Neural progenitor cell (in vitro differentiated cells): Measurements from ENCODE around the gene LARP6. TPM values are rescaled to one million over a fixed set of nuclear protein-coding genes. Genes with fewer than 3 reads are reported as not detected.

ENCODE experiments used
- DNase-seq: peaks from one replicate; pipeline ENCODE4 v3.0.0-alpha.2; 2016; ENCODE audit warnings: low spot score
- H2AFZ ChIP-seq: fragments of 200-600 bp; sonication (generic); replicated peaks from 2 replicates; pipeline ENCODE4 v1.6.1; 2016; ENCODE audit warnings: antibody characterized with exemption
- H3F3A ChIP-seq: fragments of 200-600 bp; sonication (generic); 2 replicates; pipeline ENCODE4 v1.6.1; 2016; ENCODE audit warnings: antibody characterized with exemption, low read depth
- H3K27ac ChIP-seq: fragments of 200-600 bp; sonication (generic); 2 replicates; pipeline ENCODE4 v1.5.1; 2016; ENCODE audit warnings: mild to moderate bottlenecking
- H3K27me3 ChIP-seq: fragments of 200-600 bp; sonication (generic); 2 replicates; pipeline ENCODE4 v1.6.1; 2016; ENCODE audit warnings: mild to moderate bottlenecking, moderate library complexity
- H3K36me3 ChIP-seq: fragments of 200-600 bp; sonication (generic); 2 replicates; pipeline ENCODE4 v1.5.1; 2016
- H3K4me1 ChIP-seq: fragments of 200-600 bp; sonication (generic); 2 replicates; pipeline ENCODE4 v1.6.1; 2016; ENCODE audit warnings: mixed run types
- H3K4me2 ChIP-seq: fragments of 200-600 bp; sonication (generic); 2 replicates; pipeline ENCODE4 v1.6.1; 2016
- H3K4me3 ChIP-seq: fragments of 200-600 bp; sonication (generic); 2 replicates; pipeline ENCODE4 v1.5.1; 2016
- H3K79me2 ChIP-seq: fragments of 200-600 bp; sonication (generic); 2 replicates; pipeline ENCODE4 v1.6.1; 2016; ENCODE audit warnings: low read depth
- H3K9ac ChIP-seq: fragments of 200-600 bp; sonication (generic); 2 replicates; pipeline ENCODE4 v1.6.1; 2016
- H3K9me3 ChIP-seq: fragments of 200-600 bp; sonication (generic); 2 replicates; pipeline ENCODE4 v1.5.1; 2016; ENCODE audit warnings: low read depth
- H4K20me1 ChIP-seq: fragments of 200-600 bp; sonication (generic); 2 replicates; pipeline ENCODE4 v1.6.1; 2016; ENCODE audit warnings: low read depth
- H3K27ac Mint-ChIP-seq: 3 replicates; pipeline ENCODE4 v1.8.0; 2021; ENCODE audit warnings: mixed read lengths
- H3K27me3 Mint-ChIP-seq: 2 replicates; pipeline ENCODE4 v1.8.0; 2022; ENCODE audit warnings: low read depth, mild to moderate bottlenecking, inconsistent platforms, moderate library complexity, mixed read lengths; ENCODE audit not compliant: insufficient read depth
- H3K36me3 Mint-ChIP-seq: 3 replicates; pipeline ENCODE4 v1.8.0; 2021; ENCODE audit warnings: mixed read lengths
- H3K4me1 Mint-ChIP-seq: 3 replicates; pipeline ENCODE4 v1.8.0; 2021; ENCODE audit warnings: mixed read lengths
- H3K4me3 Mint-ChIP-seq: 3 replicates; pipeline ENCODE4 v1.8.0; 2021; ENCODE audit warnings: mild to moderate bottlenecking, moderate library complexity, mixed read lengths
- H3K9me3 Mint-ChIP-seq: 3 replicates; pipeline ENCODE4 v1.8.0; 2020; ENCODE audit warnings: mixed read lengths
- EZH2 ChIP-seq: fragments of 200-600 bp; sonication (generic); IDR thresholded peaks from 2 replicates; pipeline ENCODE4 v1.6.1; 2017; ENCODE audit warnings: antibody characterized with exemption, mild to moderate bottlenecking, moderate library complexity
- EZH2phosphoT487 ChIP-seq: fragments of 200-600 bp; sonication (generic); IDR thresholded peaks from 2 replicates; pipeline ENCODE4 v1.6.1; 2017; ENCODE audit warnings: antibody characterized with exemption
- total RNA-seq: library from RNA; depleted of rRNA; stranded (reverse); fragments of >200 nt; gene quantifications from 2 replicates; pipeline ENCODE4 v1.2.3, GENCODE V29; 2015; ENCODE audit warnings: low replicate concordance
- TF ChIP-seq, protein P1 (sequence below): fragments of 200-600 bp; sonication (generic); IDR thresholded peaks from 2 replicates; pipeline ENCODE4 v1.5.1; 2017; ENCODE audit warnings: antibody characterized with exemption, mild to moderate bottlenecking

The LARP6 gene
- total RNA-seq, 1 donor from 2014 or later: 19.3 TPM

DNA sequence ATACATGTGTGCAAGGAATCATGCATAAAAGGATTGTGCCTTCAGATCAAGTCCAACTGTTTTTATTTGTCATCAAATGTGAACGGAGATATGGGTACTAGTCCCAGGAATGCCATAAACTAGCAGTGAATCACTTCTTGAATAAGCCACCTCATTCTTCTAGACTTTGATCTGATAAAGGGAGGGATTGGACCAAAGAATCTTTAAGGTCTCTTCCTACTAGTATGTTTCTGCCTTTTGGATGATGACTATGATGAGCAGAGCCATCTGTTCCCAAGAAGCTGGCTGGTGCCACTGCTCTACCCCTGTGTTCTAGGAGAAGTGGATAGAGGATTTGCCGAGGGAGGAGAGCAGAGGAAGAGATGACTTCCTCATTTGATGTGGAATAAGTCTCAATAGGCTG, 61.8 kb downstream of the LARP6 start:
- TF ChIP-seq EZH2: no peak
- TF ChIP-seq, protein P1, sequence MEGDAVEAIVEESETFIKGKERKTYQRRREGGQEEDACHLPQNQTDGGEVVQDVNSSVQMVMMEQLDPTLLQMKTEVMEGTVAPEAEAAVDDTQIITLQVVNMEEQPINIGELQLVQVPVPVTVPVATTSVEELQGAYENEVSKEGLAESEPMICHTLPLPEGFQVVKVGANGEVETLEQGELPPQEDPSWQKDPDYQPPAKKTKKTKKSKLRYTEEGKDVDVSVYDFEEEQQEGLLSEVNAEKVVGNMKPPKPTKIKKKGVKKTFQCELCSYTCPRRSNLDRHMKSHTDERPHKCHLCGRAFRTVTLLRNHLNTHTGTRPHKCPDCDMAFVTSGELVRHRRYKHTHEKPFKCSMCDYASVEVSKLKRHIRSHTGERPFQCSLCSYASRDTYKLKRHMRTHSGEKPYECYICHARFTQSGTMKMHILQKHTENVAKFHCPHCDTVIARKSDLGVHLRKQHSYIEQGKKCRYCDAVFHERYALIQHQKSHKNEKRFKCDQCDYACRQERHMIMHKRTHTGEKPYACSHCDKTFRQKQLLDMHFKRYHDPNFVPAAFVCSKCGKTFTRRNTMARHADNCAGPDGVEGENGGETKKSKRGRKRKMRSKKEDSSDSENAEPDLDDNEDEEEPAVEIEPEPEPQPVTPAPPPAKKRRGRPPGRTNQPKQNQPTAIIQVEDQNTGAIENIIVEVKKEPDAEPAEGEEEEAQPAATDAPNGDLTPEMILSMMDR: no peak
- TF ChIP-seq EZH2phosphoT487: no peak
- peaks cover 2% of the 10 kb centered on the region for H3K27me3 Mint-ChIP-seq
- no peak overlapping the region for H2AFZ ChIP-seq
- H3K79me2 ChIP-seq: no peaks in the 10 kb centered on the region
- H3K27ac ChIP-seq: no peak overlapping the region
- H4K20me1 ChIP-seq: no peaks in the 10 kb centered on the region
- no peak overlapping the region for H3K27ac Mint-ChIP-seq
- peaks cover 2% of the 10 kb centered on the region for H3K4me1 Mint-ChIP-seq
- no peaks in the 10 kb centered on the region for H3K27me3 ChIP-seq
- peaks cover 5% of the 10 kb centered on the region for H3K4me1 ChIP-seq
- H3K4me3 Mint-ChIP-seq: no peak overlapping the region
- H3F3A ChIP-seq: no peaks in the 10 kb centered on the region
- no peaks in the 10 kb centered on the region for H3K9me3 ChIP-seq
- no peaks in the 10 kb centered on the region for H3K36me3 Mint-ChIP-seq
- no peak overlapping the region for H3K9ac ChIP-seq
- H3K36me3 ChIP-seq: no peaks in the 10 kb centered on the region
- no peaks in the 10 kb centered on the region for H3K9me3 Mint-ChIP-seq
- H3K4me2 ChIP-seq: no peak overlapping the region
- DNase-seq: no peak
- no peak overlapping the region for H3K4me3 ChIP-seq

DNA sequence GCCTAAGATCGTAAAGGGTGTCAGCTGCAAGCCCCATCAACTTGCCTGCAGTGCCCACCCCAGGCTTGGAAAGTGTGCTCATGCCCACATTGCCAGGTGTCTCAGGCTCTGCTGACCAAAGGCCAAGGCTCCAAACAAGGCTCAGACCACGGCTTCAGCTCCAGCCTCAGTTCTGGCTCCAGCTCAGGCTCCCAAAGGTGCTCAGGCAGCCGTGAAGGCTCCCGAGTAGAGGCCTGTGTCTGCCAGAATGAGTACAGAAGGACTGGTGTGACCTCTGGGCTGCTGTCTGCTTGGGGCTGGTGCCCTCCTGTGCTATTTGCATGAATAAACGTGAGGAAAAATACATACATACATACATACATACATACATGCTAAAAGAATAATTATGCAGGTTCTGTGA, 62.7 kb downstream of the LARP6 start:
- Histone ChIP-seq H3K4me1 (peaks cover 5% of the 10 kb centered on the region), H3K4me2 (no peak overlapping the region), H3K79me2 (no peaks in the 10 kb centered on the region), H2AFZ (no peak overlapping the region), H3K27me3 (no peaks in the 10 kb centered on the region), H3K9ac (no peak overlapping the region), H3K4me3 (no peak overlapping the region), H3K36me3 (no peaks in the 10 kb centered on the region), H4K20me1 (no peaks in the 10 kb centered on the region), H3F3A (no peaks in the 10 kb centered on the region), H3K9me3 (no peaks in the 10 kb centered on the region), H3K27ac (no peak overlapping the region)
- no peak for DNase-seq
- Mint-ChIP-seq H3K27ac (no peak overlapping the region), H3K27me3 (peaks cover 2% of the 10 kb centered on the region), H3K36me3 (no peaks in the 10 kb centered on the region), H3K4me3 (no peak overlapping the region), H3K4me1 (peaks cover 2% of the 10 kb centered on the region), H3K9me3 (no peaks in the 10 kb centered on the region)
- TF ChIP-seq EZH2phosphoT487: no peak
- TF ChIP-seq, protein P1: no peak
- no peak for TF ChIP-seq EZH2

DNA sequence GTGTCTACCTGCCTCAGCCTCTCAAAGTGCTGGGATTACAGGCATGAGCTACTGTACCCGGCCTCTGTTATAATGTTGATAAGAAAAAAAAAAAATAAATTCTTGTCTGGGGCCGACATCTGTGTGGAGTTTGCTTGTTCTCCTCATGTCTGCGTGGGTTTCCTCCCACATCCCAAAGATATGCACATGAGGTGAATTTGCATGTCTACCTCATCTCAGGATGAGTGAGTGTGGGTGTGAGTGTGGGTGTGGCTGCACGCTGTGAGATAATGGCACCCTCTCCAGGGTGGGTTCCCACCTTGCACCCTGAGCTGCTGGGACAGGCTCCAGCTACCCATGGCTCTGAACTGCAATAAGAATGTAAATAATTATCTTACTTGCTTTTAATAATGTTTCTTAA, 64.7 kb downstream of the LARP6 start:
- Histone ChIP-seq H3K4me1 (peaks cover 5% of the 10 kb centered on the region), H3K4me2 (no peak overlapping the region), H3K9ac (no peak overlapping the region), H3K27ac (no peak overlapping the region), H4K20me1 (no peaks in the 10 kb centered on the region), H3K9me3 (no peaks in the 10 kb centered on the region), H3F3A (no peaks in the 10 kb centered on the region), H3K36me3 (no peaks in the 10 kb centered on the region), H3K4me3 (no peak overlapping the region), H2AFZ (no peak overlapping the region), H3K27me3 (no peaks in the 10 kb centered on the region), H3K79me2 (no peaks in the 10 kb centered on the region)
- Mint-ChIP-seq H3K27me3 (peaks cover 2% of the 10 kb centered on the region), H3K27ac (no peak overlapping the region), H3K9me3 (no peaks in the 10 kb centered on the region), H3K4me3 (no peak overlapping the region), H3K36me3 (no peaks in the 10 kb centered on the region), H3K4me1 (no peaks in the 10 kb centered on the region)
- no peak for DNase-seq
- TF ChIP-seq, protein P1: no peak
- no peak for TF ChIP-seq EZH2phosphoT487
- TF ChIP-seq EZH2: no peak
